KOPT-K1 (cell line): ENCODE results near the gene REXO1.

Source experiments
- H3K27ac ChIP-seq: fragments of 200-600 bp; sonication (generic); 2 replicates; pipeline ENCODE4 v1.5.1; 2016; ENCODE audit warnings: antibody characterized with exemption, mild to moderate bottlenecking, low read depth, low read length; ENCODE audit not compliant: poor library complexity, severe bottlenecking
- H3K36me3 ChIP-seq: fragments of 200-600 bp; sonication (generic); 2 replicates; pipeline ENCODE4 v1.5.1; 2017; ENCODE audit warnings: antibody characterized with exemption, mild to moderate bottlenecking, low read length, moderate library complexity; ENCODE audit not compliant: insufficient read depth
- H3K9me3 ChIP-seq: fragments of 200-600 bp; sonication (generic); 2 replicates; pipeline ENCODE4 v1.5.1; 2017; ENCODE audit warnings: antibody characterized with exemption, low read length, mild to moderate bottlenecking; ENCODE audit not compliant: insufficient read depth, poor library complexity, severe bottlenecking

Gene REXO1

GRCh38 chr19:1867349-1867724 is 19.1 kb upstream of the REXO1 start:
- Histone ChIP-seq H3K9me3 (no peaks in the 10 kb centered on the region), H3K36me3 (peaks cover 30% of the 10 kb centered on the region), H3K27ac (no peak overlapping the region)

- H3K9me3 ChIP-seq, result no peaks in the 10 kb centered on the region
- H3K27ac ChIP-seq, result no peak overlapping the region
- H3K36me3 ChIP-seq, result peaks cover 25% of the 10 kb centered on the region; the same call in 1 of the 2 replicates
Observed at GRCh38 chr19:1866693-1867348, 18.5 kb upstream of the REXO1 start.

- peaks cover 11% of the 10 kb centered on the region; the same call in 1 of the 2 replicates for H3K36me3 ChIP-seq
- H3K9me3 ChIP-seq, result no peaks in the 10 kb centered on the region
- H3K27ac ChIP-seq, result peak overlapping the region; percentile 90
Observed at GRCh38 chr19:1865172-1866010, 17.1 kb upstream of the REXO1 start.

- Histone ChIP-seq H3K27ac (peak overlapping the region; percentile 90), H3K9me3 (no peaks in the 10 kb centered on the region), H3K36me3 (peaks cover 8% of the 10 kb centered on the region; the same call in 1 of the 2 replicates)
Observed at GRCh38 chr19:1864480-1865171, 16.3 kb upstream of the REXO1 start.

- no peaks in the 10 kb centered on the region for H3K9me3 ChIP-seq
- peaks cover 3% of the 10 kb centered on the region; the same call in 1 of the 2 replicates for H3K36me3 ChIP-seq
- peak overlapping the region; percentile 90 for H3K27ac ChIP-seq
Observed at GRCh38 chr19:1863638-1864479, 15.6 kb upstream of the REXO1 start.

GRCh38 chr19:1863328-1863637 is 15.0 kb upstream of the REXO1 start, which contains the start of gene KLF16:
Gene KLF16, minus strand, starts transcription at chr19:1863579. Its CDS starts 82 bp downstream, at chr19:1863497.
- Histone ChIP-seq H3K27ac (peak within 1 kb of the TSS; percentile 90), H3K36me3 (no peaks in the 10 kb centered on the region; the same call in 1 of the 2 replicates), H3K9me3 (no peaks in the 10 kb centered on the region)

GRCh38 chr19:1862424-1863327 is 14.4 kb upstream of the REXO1 start:
- Histone ChIP-seq H3K36me3 (no peaks in the 10 kb centered on the region; the same call in 1 of the 2 replicates), H3K27ac (peak overlapping the region; percentile 66), H3K9me3 (no peaks in the 10 kb centered on the region)

GRCh38 chr19:1862068-1862423 is 13.8 kb upstream of the REXO1 start:
- Histone ChIP-seq H3K27ac (peak overlapping the region; percentile 66), H3K9me3 (no peaks in the 10 kb centered on the region), H3K36me3 (no peaks in the 10 kb centered on the region; the same call in 1 of the 2 replicates)

- peak overlapping the region; percentile 66 for H3K27ac ChIP-seq
- no peaks in the 10 kb centered on the region for H3K36me3 ChIP-seq
- H3K9me3 ChIP-seq, result no peaks in the 10 kb centered on the region
Observed at GRCh38 chr19:1861599-1862031, 13.3 kb upstream of the REXO1 start.

GRCh38 chr19:1860821-1861598 is 12.7 kb upstream of the REXO1 start:
- no peak overlapping the region for H3K27ac ChIP-seq
- no peaks in the 10 kb centered on the region for H3K9me3 ChIP-seq

GRCh38 chr19:1860042-1860775 is 11.9 kb upstream of the REXO1 start:
- Histone ChIP-seq H3K27ac (no peak overlapping the region), H3K36me3 (no peaks in the 10 kb centered on the region), H3K9me3 (no peaks in the 10 kb centered on the region)

More at GRCh38 chr19:1860821-1861598, 12.7 kb upstream of the REXO1 start:
- H3K36me3 ChIP-seq, result no peaks in the 10 kb centered on the region

GRCh38 chr19:1859331-1859781 is 11.1 kb upstream of the REXO1 start:
- Histone ChIP-seq H3K27ac (peak overlapping the region; percentile 89), H3K9me3 (no peaks in the 10 kb centered on the region)

More at GRCh38 chr19:1859331-1859781, 11.1 kb upstream of the REXO1 start:
- no peaks in the 10 kb centered on the region for H3K36me3 ChIP-seq
